HepG2 (cell line): ENCODE data around the gene LYPD3. TPM values are rescaled to one million over a fixed set of nuclear protein-coding genes. Genes with fewer than 3 reads are reported as not detected.
A peak's percentile ranks its signal among the peaks of the same experiment; 100 is the strongest.

Source experiments
- CBX2 ChIP-seq, 2 experiments: fragments of 200-600 bp in 1 of 2; sonication (generic); formaldehyde crosslinking in 1 of 2; IDR thresholded peaks; 2 replicates each; pipeline versions ENCODE4 v1.7.0 to v1.8.1; 2018 to 2022; ENCODE audit warnings: low read depth in 2 of 2, low read length in 1 of 2, mild to moderate bottlenecking in 1 of 2, missing genetic modification reagents in 1 of 2
- KDM5A ChIP-seq: fragments of 200-600 bp; sonication (generic); IDR thresholded peaks from 2 replicates; pipeline ENCODE4 v1.7.0; 2018; ENCODE audit warnings: antibody characterized with exemption, mild to moderate bottlenecking, low read length, borderline replicate concordance
- PLSCR1 ChIP-seq: sonication (generic); formaldehyde crosslinking; IDR thresholded peaks from 2 replicates; pipeline ENCODE4 v1.5.0; 2020; ENCODE audit warnings: missing genetic modification reagents, mild to moderate bottlenecking, borderline replicate concordance
- POGK ChIP-seq: sonication (generic); formaldehyde crosslinking; conservative IDR thresholded peaks from 2 replicates; pipeline ENCODE4 v1.8.0; 2022; ENCODE audit warnings: mild to moderate bottlenecking, moderate library complexity, missing genetic modification reagents
- POLR2G ChIP-seq: fragments of 200-400 bp; formaldehyde crosslinking; IDR thresholded peaks from 2 replicates; pipeline ENCODE4 v1.6.1; 2018; ENCODE audit warnings: mild to moderate bottlenecking, low read depth, low read length, moderate library complexity
- RBM39 ChIP-seq: fragments of 200-400 bp; formaldehyde crosslinking; IDR thresholded peaks from one replicate; pipeline ENCODE4 v1.6.1; 2018; ENCODE audit warnings: antibody characterized with exemption, mild to moderate bottlenecking, low read depth, low read length; ENCODE audit not compliant: poor library complexity, severe bottlenecking
- SP4 ChIP-seq: sonication (generic); formaldehyde crosslinking; IDR thresholded peaks from 2 replicates; pipeline ENCODE4 v1.8.1; 2023; ENCODE audit warnings: mild to moderate bottlenecking, missing genetic modification reagents
- ZFP91 ChIP-seq: sonication (generic); formaldehyde crosslinking; IDR thresholded peaks from 2 replicates; pipeline ENCODE4 v1.9.0; 2022; ENCODE audit warnings: missing genetic modification reagents, mild to moderate bottlenecking, borderline replicate concordance
- ZMAT3 ChIP-seq: sonication (generic); formaldehyde crosslinking; conservative IDR thresholded peaks from 2 replicates; pipeline ENCODE4 v1.7.0; 2021; ENCODE audit warnings: missing genetic modification reagents
- ZNF619 ChIP-seq: sonication (generic); formaldehyde crosslinking; IDR thresholded peaks from 2 replicates; pipeline ENCODE4 v1.4.0; 2020; ENCODE audit warnings: mild to moderate bottlenecking, missing genetic modification reagents
- polyA plus RNA-seq, 8 experiments: library from polyadenylated mRNA; depleted of rRNA in 3 of 8; stranded (reverse) in 7 of 8; unstranded in 1 of 8; fragments of >200 nt; fragmentation: Illumina TruSeq in 4 of 8; extraction: Trizol in 4 of 8; gene quantifications; 2 replicates each; pipeline versions ENCODE4 v1.2.1 to v1.2.3, GENCODE V29; 2011 to 2016; ENCODE audit warnings: low read depth in 4 of 8, missing spikeins in 1 of 8, mixed read lengths in 1 of 8; ENCODE audit not compliant: insufficient read depth in 1 of 8
- total RNA-seq, 5 experiments: library from RNA; depleted of rRNA; stranded (reverse); fragments of >200 nt; fragmentation: Illumina TruSeq; extraction: Trizol; gene quantifications; 2 replicates each; pipeline ENCODE4 v1.2.3, GENCODE V29; 2016; ENCODE audit warnings: low read depth in 1 of 5
- TF ChIP-seq, protein P1 (sequence below), 2 experiments: fragments of 450-650 bp in 1 of 2; sonication (generic) in 1 of 2; formaldehyde crosslinking in 1 of 2; IDR thresholded peaks; 2 replicates each; pipeline versions ENCODE4 v1.6.1 to v1.8.0; 2016 to 2022; ENCODE audit warnings: antibody characterized with exemption in 1 of 2, mild to moderate bottlenecking in 1 of 2, missing genetic modification reagents in 1 of 2

LYPD3 gene
- total and polyA plus RNA-seq, 2 of the 13 experiments (the other 11 are each of a cell fraction or from before 2014, with no cell fraction given): 0.51 to 1.5 TPM

DNA sequence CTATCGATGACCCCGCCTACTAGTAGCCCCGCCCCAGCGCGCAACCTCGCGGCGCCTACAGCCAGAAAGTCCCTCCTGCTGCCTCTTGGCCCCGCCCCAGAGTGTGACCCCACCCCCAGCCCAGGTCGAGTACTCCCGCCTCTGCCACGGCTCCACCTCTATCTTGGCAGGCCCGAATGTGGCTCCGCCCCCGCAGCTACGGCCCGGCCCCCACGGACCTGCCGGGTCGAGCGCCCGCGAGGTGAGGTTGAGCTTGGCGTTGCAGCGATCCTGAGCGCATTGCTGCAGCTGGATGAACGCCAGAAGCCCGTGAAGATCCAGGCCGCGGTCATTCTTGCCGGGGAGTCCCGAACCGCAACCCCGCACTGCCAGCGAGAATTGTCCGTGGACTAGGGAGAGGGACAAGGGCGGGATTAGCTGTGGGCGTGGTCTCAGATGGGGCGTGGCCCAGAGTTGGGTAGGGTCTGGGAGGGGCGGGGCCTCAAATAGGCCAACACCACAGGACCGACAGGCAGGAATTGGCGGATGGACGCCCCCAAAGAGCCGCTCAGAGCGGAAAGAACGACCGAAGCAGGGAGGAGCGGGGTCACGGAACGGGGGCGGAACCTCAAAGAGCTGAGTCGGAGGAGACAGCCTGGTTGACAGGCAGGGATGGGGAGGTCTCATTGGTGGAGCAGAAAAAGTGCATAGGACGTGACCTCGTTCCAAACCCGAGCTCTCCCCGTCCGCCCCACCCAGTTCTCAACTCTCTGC is 1.9 kb downstream of the LYPD3 start (continued):
- TF ChIP-seq, protein P1, sequence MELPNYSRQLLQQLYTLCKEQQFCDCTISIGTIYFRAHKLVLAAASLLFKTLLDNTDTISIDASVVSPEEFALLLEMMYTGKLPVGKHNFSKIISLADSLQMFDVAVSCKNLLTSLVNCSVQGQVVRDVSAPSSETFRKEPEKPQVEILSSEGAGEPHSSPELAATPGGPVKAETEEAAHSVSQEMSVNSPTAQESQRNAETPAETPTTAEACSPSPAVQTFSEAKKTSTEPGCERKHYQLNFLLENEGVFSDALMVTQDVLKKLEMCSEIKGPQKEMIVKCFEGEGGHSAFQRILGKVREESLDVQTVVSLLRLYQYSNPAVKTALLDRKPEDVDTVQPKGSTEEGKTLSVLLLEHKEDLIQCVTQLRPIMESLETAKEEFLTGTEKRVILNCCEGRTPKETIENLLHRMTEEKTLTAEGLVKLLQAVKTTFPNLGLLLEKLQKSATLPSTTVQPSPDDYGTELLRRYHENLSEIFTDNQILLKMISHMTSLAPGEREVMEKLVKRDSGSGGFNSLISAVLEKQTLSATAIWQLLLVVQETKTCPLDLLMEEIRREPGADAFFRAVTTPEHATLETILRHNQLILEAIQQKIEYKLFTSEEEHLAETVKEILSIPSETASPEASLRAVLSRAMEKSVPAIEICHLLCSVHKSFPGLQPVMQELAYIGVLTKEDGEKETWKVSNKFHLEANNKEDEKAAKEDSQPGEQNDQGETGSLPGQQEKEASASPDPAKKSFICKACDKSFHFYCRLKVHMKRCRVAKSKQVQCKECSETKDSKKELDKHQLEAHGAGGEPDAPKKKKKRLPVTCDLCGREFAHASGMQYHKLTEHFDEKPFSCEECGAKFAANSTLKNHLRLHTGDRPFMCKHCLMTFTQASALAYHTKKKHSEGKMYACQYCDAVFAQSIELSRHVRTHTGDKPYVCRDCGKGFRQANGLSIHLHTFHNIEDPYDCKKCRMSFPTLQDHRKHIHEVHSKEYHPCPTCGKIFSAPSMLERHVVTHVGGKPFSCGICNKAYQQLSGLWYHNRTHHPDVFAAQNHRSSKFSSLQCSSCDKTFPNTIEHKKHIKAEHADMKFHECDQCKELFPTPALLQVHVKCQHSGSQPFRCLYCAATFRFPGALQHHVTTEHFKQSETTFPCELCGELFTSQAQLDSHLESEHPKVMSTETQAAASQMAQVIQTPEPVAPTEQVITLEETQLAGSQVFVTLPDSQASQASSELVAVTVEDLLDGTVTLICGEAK (IDR thresholded peaks at IDR 0.05): no peak
- TF ChIP-seq, protein P1 (CRISPR knock-in tag; IDR thresholded peaks at IDR 0.05): no peak
- TF ChIP-seq KDM5A: 0 out of 2 replicates have a peak, but pooled peaks have one; percentile 19
- peak; percentile 55; the same call in 1 of the 2 replicates for TF ChIP-seq ZFP91 (CRISPR knock-in tag)
- 0 out of 2 replicates have a peak, but pooled peaks have one; percentile 16 for TF ChIP-seq POGK
- peak; percentile 91 for TF ChIP-seq SP4 (CRISPR knock-in tag)
- peak; percentile 43 for TF ChIP-seq RBM39
- TF ChIP-seq ZNF619: peak; percentile 82
- TF ChIP-seq PLSCR1 (CRISPR knock-in tag): no peak
- TF ChIP-seq POLR2G: peak; percentile 45; the same call in 1 of the 2 replicates
- TF ChIP-seq ZMAT3 (CRISPR knock-in tag): peak; percentile 63; the same call in 1 of the 2 replicates
- no peak for TF ChIP-seq CBX2 (IDR thresholded peaks at IDR 0.05; ENCODE audit: low read depth, low read length)
- TF ChIP-seq CBX2 (CRISPR knock-in tag; IDR thresholded peaks at IDR 0.05; ENCODE audit: low read depth): no peak
